Coronary artery (tissue), 2 donors: ENCODE measurements around the gene GALR3.

ENCODE experiments used
- DNase-seq: peaks from one replicate; pipeline ENCODE4 v3.0.0-alpha.2; 2017; ENCODE audit warnings: low spot score
- H3K27ac ChIP-seq, 2 donors: fragments of 200-600 bp; sonication (generic); one replicate each; pipeline ENCODE4 v1.5.1; 2016 to 2019
- H3K4me3 ChIP-seq: fragments of 200-600 bp; sonication (generic); 2 replicates; pipeline ENCODE4 v1.5.1; 2016; ENCODE audit warnings: mild to moderate bottlenecking, moderate library complexity
- TF ChIP-seq, protein P1 (sequence below): fragments of 200-600 bp; sonication (generic); IDR thresholded peaks from one replicate; pipeline ENCODE4 v1.5.1; 2019; ENCODE audit warnings: antibody characterized with exemption

Gene GALR3

DNA sequence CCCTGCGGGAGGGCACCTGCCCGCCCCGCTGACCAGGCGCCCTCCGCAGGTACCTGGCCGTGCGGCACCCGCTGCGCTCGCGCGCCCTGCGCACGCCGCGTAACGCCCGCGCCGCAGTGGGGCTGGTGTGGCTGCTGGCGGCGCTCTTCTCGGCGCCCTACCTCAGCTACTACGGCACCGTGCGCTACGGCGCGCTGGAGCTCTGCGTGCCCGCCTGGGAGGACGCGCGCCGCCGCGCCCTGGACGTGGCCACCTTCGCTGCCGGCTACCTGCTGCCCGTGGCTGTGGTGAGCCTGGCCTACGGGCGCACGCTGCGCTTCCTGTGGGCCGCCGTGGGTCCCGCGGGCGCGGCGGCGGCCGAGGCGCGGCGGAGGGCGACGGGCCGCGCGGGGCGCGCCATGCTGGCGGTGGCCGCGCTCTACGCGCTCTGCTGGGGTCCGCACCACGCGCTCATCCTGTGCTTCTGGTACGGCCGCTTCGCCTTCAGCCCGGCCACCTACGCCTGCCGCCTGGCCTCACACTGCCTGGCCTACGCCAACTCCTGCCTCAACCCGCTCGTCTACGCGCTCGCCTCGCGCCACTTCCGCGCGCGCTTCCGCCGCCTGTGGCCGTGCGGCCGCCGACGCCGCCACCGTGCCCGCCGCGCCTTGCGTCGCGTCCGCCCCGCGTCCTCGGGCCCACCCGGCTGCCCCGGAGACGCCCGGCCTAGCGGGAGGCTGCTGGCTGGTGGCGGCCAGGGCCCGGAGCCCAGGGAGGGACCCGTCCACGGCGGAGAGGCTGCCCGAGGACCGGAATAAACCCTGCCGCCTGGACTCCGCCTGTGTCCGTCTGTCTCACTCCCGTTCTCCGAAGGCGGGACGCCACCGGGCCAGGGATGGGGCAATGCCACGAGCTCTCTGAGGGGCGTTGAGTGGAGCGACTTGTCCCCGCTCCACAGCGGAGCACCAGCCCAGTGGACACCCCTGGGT lies 1.8 kb downstream of the GALR3 start:
- no peak for DNase-seq
- TF ChIP-seq, protein P1, sequence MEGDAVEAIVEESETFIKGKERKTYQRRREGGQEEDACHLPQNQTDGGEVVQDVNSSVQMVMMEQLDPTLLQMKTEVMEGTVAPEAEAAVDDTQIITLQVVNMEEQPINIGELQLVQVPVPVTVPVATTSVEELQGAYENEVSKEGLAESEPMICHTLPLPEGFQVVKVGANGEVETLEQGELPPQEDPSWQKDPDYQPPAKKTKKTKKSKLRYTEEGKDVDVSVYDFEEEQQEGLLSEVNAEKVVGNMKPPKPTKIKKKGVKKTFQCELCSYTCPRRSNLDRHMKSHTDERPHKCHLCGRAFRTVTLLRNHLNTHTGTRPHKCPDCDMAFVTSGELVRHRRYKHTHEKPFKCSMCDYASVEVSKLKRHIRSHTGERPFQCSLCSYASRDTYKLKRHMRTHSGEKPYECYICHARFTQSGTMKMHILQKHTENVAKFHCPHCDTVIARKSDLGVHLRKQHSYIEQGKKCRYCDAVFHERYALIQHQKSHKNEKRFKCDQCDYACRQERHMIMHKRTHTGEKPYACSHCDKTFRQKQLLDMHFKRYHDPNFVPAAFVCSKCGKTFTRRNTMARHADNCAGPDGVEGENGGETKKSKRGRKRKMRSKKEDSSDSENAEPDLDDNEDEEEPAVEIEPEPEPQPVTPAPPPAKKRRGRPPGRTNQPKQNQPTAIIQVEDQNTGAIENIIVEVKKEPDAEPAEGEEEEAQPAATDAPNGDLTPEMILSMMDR = no peak
- Histone ChIP-seq H3K4me3 (peak overlapping the region; percentile 65), H3K27ac (no peak overlapping the region)

DNA sequence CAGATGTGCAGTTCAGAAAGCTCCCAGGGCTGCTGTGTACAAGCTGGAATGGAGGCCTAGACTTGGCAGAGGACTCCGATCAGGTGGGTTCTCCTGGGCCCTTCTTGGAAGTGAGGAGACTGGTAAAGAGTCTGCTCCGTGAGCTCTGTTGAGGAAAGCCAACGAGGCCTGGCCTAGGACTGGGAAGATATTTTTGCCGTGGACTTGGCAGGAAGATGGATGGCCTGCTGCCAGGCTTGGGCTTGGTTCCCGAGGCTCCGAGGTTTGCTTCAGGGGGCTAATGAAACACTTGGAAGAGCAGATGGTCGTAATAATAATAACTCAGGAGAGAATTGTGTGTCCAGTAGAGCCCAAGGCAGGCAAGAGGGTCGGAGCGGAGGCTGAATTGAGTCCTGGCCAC lies 3.9 kb downstream of the GALR3 start:
- H3K4me3 ChIP-seq = no peak overlapping the region
- H3K27ac ChIP-seq = peak overlapping the region; percentile 16 to 47
- TF ChIP-seq, protein P1 = no peak
- DNase-seq = no peak

DNA sequence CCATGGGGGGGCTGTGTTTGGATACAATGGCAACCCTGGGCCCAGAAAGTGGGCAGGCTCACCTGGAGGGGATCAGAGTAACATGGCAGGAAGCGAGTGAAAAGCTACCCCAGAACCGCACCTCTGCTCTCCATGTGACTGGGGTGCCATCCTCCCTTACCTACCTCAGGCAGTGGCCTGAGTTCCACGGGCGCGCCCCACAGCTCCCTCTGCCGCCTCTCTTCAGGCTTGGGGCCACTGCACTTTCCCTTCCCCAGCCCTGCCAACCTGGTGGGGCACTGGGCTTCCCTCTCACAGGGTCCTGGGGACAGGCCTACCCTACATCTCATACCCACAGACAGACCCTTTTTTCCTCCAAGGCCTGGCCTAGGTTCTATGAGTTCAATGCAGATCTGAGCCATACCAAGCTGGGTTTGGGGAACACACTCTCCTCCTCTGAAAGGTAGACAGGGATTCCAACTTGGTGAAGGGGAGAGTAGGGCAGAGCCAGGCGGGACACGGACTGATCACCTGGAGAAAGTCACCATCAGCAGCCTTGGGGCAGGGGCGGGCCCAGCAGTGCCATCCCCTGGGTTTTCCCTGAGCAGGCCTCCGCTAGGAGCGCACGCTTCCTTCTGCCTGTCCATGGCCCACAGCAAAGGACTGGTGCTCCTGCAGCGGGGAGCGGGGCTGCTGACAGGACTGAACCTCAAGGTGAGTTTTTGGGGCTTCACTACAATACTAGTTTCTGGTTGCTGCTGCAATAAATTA lies 7.1 kb downstream of the GALR3 start:
- Histone ChIP-seq H3K4me3 (no peak overlapping the region), H3K27ac (no peak overlapping the region)
- TF ChIP-seq, protein P1 = no peak
- DNase-seq = no peak

DNA sequence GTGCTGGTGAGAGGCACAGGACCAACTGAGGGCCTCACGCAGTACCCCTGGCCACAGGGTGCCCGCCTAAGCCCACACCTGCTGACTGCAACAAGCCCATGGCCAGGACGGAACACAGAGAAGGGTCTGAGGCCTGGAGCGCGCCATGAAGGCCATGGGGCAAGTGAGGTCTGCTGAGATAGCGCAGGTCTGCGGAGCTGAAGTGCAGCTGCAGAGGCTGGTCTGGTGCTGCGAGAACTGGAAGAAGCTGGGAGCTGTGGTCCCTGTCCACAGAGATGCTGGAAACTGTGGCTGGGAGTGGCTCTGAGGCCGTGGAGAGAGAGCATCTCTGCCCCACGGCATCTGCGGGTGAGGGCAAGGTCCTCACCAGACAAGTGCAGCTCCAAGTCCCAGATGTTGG lies 8.3 kb downstream of the GALR3 start:
- TF ChIP-seq, protein P1 = no peak
- Histone ChIP-seq H3K4me3 (no peak overlapping the region), H3K27ac (no peak overlapping the region)
- DNase-seq = no peak

DNA sequence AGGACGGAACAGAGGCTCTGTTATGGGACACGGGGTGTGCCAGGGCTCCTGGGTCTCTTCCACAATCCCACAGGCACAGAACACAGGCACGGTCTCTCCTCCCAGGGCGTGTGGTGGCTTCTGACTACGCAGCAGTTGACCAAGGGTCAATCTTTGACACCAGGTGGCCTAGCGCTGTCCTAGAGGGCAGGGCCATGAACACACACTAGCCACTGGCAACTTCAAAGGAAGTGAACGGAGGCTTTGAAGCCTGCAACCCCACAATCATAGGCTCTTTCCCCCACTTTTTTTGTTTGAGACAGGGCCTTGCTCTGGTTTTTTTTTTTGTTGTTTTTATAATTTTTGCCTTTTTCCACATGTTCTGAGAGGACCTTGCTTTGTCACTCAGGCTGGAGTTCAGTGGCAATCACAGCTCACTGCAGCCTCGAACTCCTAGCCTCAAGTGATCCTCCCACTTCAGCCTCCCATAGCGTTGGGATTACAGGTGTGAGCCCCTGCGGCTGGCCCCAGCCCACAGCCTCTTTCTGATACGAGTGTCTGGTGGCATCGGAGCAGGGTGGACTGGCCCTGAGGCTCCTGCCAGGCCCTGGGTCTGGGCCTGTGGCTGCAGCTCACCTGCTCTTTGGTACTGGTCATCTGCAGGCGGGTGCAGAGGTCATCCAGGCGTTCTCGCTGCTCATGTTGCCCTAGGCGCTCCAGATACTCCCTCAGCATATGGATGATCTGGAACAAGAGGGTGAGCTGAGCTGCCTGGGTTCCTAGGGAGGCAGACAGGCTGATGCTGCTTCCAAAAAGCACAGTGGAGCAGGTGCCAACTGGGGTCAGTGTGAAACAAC lies 9.1 kb downstream of the GALR3 start:
- TF ChIP-seq, protein P1 = no peak
- Histone ChIP-seq H3K27ac (no peak overlapping the region), H3K4me3 (no peak overlapping the region)
- no peak for DNase-seq

DNA sequence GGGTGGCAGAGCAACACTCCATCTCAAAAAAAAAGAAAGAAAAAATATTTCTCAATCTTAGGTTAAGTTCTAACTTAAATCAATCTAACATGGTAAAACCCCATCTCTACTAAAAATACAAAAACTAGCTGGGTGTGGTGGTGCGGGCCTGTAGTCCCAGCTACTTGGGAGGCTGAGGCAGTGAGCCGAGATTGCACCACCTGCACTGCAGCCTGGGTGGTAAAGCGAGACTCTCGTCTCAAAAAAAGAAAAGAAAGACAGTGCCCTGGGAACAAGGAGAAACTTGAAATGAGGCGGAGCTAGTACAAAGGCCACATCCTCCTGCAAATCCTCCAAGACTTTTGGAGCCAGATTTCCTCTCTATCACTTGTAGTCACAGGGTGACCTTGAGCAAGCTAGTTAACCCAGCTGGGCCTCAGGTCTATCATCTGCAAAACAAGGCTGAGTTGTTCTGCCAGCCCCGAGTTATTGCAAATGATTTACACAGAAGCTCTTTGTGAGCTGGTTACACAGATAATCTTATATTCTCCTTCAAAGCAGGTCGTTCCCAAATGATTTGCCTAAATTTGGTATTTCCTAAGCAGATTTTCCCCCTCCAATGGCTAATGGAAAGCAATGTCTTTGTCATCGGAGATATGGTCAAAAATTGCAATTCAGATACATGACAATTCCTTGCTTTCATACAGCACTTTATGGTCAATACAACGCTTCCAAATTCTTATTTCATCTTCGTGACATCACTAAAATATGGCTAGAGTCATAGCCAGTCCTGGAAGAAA lies 19.0 kb downstream of the GALR3 start:
- Histone ChIP-seq H3K4me3 (peak overlapping the region; percentile 96), H3K27ac (no peak overlapping the region)
- TF ChIP-seq, protein P1 = no peak
- DNase-seq = no peak
